Measurements from ENCODE around the gene DPH3. TPM values are rescaled to one million over a fixed set of nuclear protein-coding genes. Genes with fewer than 3 reads are reported as not detected.

DPH3 gene
- total and polyA plus RNA-seq, 5 donors from 2014 or later: 19.6 to 30.0 (median 22.0) TPM

GRCh38 chr3:16299746-16300145 is 35.0 kb upstream of the DPH3 start:
- DNase-seq: no peak
- peak overlapping the region; percentile 81 for H3K27ac ChIP-seq (ENCODE audit: insufficient read depth, low read length, poor library complexity, severe bottlenecking)

DNA sequence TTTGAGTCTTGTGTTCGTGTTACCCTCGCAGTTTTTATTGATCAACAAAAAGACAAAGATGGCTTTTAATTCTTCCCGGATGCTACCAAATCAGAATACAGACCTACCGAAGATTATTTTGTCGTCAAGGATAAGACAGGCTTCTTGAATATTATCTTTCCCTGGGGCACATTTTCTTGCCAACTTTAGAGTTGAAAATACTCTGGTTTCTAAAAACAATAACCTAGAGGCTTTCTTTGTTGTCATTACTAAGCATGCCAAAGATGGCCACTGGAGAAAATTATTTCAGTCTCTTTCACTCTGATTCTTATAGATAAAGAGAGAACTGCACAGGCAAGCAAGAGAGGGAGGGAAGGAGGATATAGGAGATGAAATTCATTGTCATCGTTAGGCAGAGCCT is 34.1 kb upstream of the DPH3 start:
- no peak for ATAC-seq (ENCODE audit: low read depth in 2 of 2)
- Histone ChIP-seq H3K27ac (ENCODE audit: insufficient read depth, low read length, poor library complexity, severe bottlenecking) (peak overlapping the region; percentile 81), H3K4me1 (ENCODE audit: control insufficient read depth, insufficient read depth, low read length, poor library complexity, severe bottlenecking) (peaks cover 85% of the 10 kb centered on the region)

More at GRCh38 chr3:16299746-16300145, 35.0 kb upstream of the DPH3 start:
- H3K36me3 ChIP-seq (ENCODE audit: control insufficient read depth, insufficient read depth, low read length): peaks cover 52% of the 10 kb centered on the region
- Mint-ChIP-seq H3K4me1 (peaks cover 43 to 94% (median 78%) of the 10 kb centered on the region in 4 donors), H3K36me3 (peaks cover 73% of the 10 kb centered on the region), H3K27ac (peak overlapping the region; percentile 96 to 99 (median 96)), H3K4me3 (peak overlapping the region; percentile 47 to 95 (median 75)), H3K9me3 (no peaks in the 10 kb centered on the region), H3K27me3 (no peaks in the 10 kb centered on the region)
- peaks cover 88% of the 10 kb centered on the region for H3K4me1 ChIP-seq (ENCODE audit: control insufficient read depth, insufficient read depth, low read length, poor library complexity, severe bottlenecking)
- no peaks in the 10 kb centered on the region for H3K27me3 ChIP-seq (ENCODE audit: control insufficient read depth, insufficient read depth, low read length)
- H3K9me3 ChIP-seq (ENCODE audit: control insufficient read depth in 2 of 2, low read length in 2 of 2): no peaks in the 10 kb centered on the region
- peak overlapping the region; percentile 92 for H3K4me3 ChIP-seq (ENCODE audit: low read depth, low read length)
- no peak for ATAC-seq (ENCODE audit: low read depth in 2 of 2)

GRCh38 chr3:16297997-16298885 is 33.5 kb upstream of the DPH3 start:
- no peaks in the 10 kb centered on the region for H3K27me3 Mint-ChIP-seq
- DNase-seq (no peak), ATAC-seq (ENCODE audit: low read depth in 2 of 2) (no peak)
- no peaks in the 10 kb centered on the region for H3K27me3 ChIP-seq (ENCODE audit: control insufficient read depth, insufficient read depth, low read length)
- peak overlapping the region; percentile 77 to 99 (median 96) for H3K27ac Mint-ChIP-seq
- peak overlapping the region; percentile 81 for H3K27ac ChIP-seq (ENCODE audit: insufficient read depth, low read length, poor library complexity, severe bottlenecking)
- H3K4me3 ChIP-seq (ENCODE audit: low read depth, low read length): peak overlapping the region; percentile 92
- H3K36me3 Mint-ChIP-seq: peaks cover 71% of the 10 kb centered on the region
- peaks cover 0 to 8% of the 10 kb centered on the region in 2 experiments for H3K9me3 ChIP-seq (ENCODE audit: control insufficient read depth in 2 of 2, low read length in 2 of 2)
- H3K4me1 ChIP-seq (ENCODE audit: control insufficient read depth, insufficient read depth, low read length, poor library complexity, severe bottlenecking): peaks cover 79% of the 10 kb centered on the region
- H3K36me3 ChIP-seq (ENCODE audit: control insufficient read depth, insufficient read depth, low read length): peaks cover 43% of the 10 kb centered on the region
- H3K4me3 Mint-ChIP-seq: peak overlapping the region; percentile 20 to 70 (median 46)
- peaks cover 39 to 97% (median 70%) of the 10 kb centered on the region in 4 donors for H3K4me1 Mint-ChIP-seq
- peaks cover 0 to 8% (median 0%) of the 10 kb centered on the region in 7 donors for H3K9me3 Mint-ChIP-seq

More for the DNA sequence above, 34.1 kb upstream of the DPH3 start:
- H3K36me3 ChIP-seq (ENCODE audit: control insufficient read depth, insufficient read depth, low read length): peaks cover 48% of the 10 kb centered on the region
- H3K4me3 ChIP-seq (ENCODE audit: low read depth, low read length): peak overlapping the region; percentile 92
- peaks cover 0 to 1% of the 10 kb centered on the region in 2 experiments for H3K9me3 ChIP-seq (ENCODE audit: control insufficient read depth in 2 of 2, low read length in 2 of 2)
- Mint-ChIP-seq H3K4me3 (peak overlapping the region in 3 of 4 donors; percentile 20 to 55 (median 36)), H3K36me3 (peaks cover 69% of the 10 kb centered on the region), H3K9me3 (peaks cover 0 to 2% (median 0%) of the 10 kb centered on the region in 7 donors), H3K27ac (peak overlapping the region; percentile 77 to 99 (median 96)), H3K4me1 (peaks cover 41 to 95% (median 73%) of the 10 kb centered on the region in 4 donors), H3K27me3 (no peaks in the 10 kb centered on the region)
- H3K27me3 ChIP-seq (ENCODE audit: control insufficient read depth, insufficient read depth, low read length): no peaks in the 10 kb centered on the region
- DNase-seq: no peak

DNA sequence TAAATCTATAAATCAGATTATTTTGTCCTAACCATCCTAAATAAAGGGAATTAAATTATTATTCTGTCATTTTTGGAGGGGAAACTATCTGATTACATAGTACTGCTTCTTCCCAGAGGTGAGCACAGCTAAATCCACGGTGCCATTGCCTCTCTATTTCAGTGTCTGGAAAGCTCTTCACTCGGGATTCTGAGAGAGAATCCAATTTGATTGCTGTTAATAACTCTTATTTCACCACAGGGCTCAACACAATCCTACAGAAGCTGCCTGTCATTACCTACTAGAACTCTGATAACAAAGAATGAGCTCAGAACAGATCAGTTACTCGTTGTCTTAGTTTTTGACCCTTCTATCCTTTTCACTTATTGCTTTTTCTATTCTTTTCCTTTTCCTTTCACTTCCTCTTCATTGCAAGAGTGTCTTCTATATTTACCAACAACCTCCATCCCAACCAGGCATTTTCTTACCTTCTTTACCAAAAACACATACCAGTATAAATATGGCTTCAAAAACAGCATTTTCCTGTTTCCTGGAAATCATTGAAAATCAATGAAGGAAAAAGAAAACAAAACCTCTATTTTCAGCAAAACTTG is 30.7 kb upstream of the DPH3 start:
- H3K4me1 ChIP-seq (ENCODE audit: control insufficient read depth, insufficient read depth, low read length, poor library complexity, severe bottlenecking): peaks cover 75% of the 10 kb centered on the region
- Mint-ChIP-seq H3K27me3 (no peaks in the 10 kb centered on the region), H3K27ac (peak overlapping the region; percentile 46 to 96 (median 55)), H3K36me3 (peaks cover 56% of the 10 kb centered on the region), H3K4me3 (peak overlapping the region; percentile 24 to 76 (median 52)), H3K4me1 (peaks cover 38 to 95% (median 70%) of the 10 kb centered on the region in 4 donors), H3K9me3 (peaks cover 0 to 8% (median 1%) of the 10 kb centered on the region in 7 donors)
- peak overlapping the region; percentile 62 for H3K4me3 ChIP-seq (ENCODE audit: low read depth, low read length)
- peaks cover 0 to 9% of the 10 kb centered on the region in 2 experiments for H3K9me3 ChIP-seq (ENCODE audit: control insufficient read depth in 2 of 2, low read length in 2 of 2)
- DNase-seq (no peak), ATAC-seq (ENCODE audit: low read depth in 2 of 2) (no peak)
- peak overlapping the region; percentile 81 for H3K27ac ChIP-seq (ENCODE audit: insufficient read depth, low read length, poor library complexity, severe bottlenecking)
- peaks cover 47% of the 10 kb centered on the region for H3K36me3 ChIP-seq (ENCODE audit: control insufficient read depth, insufficient read depth, low read length)
- no peaks in the 10 kb centered on the region for H3K27me3 ChIP-seq (ENCODE audit: control insufficient read depth, insufficient read depth, low read length)

DNA sequence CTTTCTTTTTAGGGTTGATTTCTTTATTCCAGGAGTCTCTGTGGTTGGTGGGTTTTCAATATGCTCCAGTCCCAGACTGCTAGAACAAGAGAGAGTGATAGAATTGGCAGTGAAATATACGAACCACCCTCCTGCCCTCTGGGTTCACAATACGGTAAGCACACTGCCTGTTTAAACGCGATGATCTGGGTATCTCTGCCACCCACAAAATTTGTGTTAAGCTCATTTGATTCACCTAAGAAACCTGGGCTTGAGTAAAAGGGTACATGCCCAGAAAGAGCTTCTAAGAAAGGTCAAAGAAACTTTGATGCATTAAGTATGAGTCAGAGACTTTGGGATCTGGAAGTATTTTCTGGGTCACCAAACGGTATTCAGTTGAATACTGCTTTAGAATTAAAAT is 30.1 kb upstream of the DPH3 start:
- H3K27me3 Mint-ChIP-seq: no peaks in the 10 kb centered on the region
- H3K27ac ChIP-seq (ENCODE audit: insufficient read depth, low read length, poor library complexity, severe bottlenecking): peak overlapping the region; percentile 81
- peaks cover 52% of the 10 kb centered on the region for H3K36me3 Mint-ChIP-seq
- peaks cover 0 to 9% of the 10 kb centered on the region in 2 experiments for H3K9me3 ChIP-seq (ENCODE audit: control insufficient read depth in 2 of 2, low read length in 2 of 2)
- H3K4me3 Mint-ChIP-seq: peak overlapping the region; percentile 24 to 64 (median 55)
- H3K27me3 ChIP-seq (ENCODE audit: control insufficient read depth, insufficient read depth, low read length): no peaks in the 10 kb centered on the region
- peaks cover 42 to 95% (median 70%) of the 10 kb centered on the region in 4 donors for H3K4me1 Mint-ChIP-seq
- no peak for DNase-seq
- H3K36me3 ChIP-seq (ENCODE audit: control insufficient read depth, insufficient read depth, low read length): peaks cover 47% of the 10 kb centered on the region
- peaks cover 75% of the 10 kb centered on the region for H3K4me1 ChIP-seq (ENCODE audit: control insufficient read depth, insufficient read depth, low read length, poor library complexity, severe bottlenecking)
- peak overlapping the region; percentile 82 to 96 (median 94) for H3K27ac Mint-ChIP-seq
- ATAC-seq (ENCODE audit: low read depth in 2 of 2): no peak
- H3K4me3 ChIP-seq (ENCODE audit: low read depth, low read length): peak overlapping the region; percentile 62
- H3K9me3 Mint-ChIP-seq: peaks cover 0 to 8% (median 1%) of the 10 kb centered on the region in 7 donors

DNA sequence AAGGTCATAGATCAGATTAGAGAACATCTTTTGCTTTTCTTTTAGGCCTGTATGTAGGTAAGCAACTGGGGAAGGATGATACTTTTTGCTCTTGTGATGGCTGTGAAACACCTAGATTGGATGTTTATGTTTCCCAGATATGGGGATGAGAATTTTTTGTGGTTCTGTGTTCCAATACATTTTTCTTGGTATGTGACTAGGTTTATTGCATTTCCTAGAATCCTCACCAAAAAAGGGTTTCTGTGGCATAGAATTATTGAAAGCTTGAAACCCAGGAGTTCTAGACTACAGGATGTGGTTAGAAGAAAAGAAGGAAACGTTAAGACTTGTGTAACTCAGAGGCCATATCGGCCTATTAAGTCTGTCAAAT is 26.1 kb upstream of the DPH3 start:
- Histone ChIP-seq H3K4me3 (ENCODE audit: low read depth, low read length) (peak overlapping the region; percentile 100), H3K4me1 (ENCODE audit: control insufficient read depth, insufficient read depth, low read length, poor library complexity, severe bottlenecking) (peaks cover 87% of the 10 kb centered on the region), H3K9me3 (ENCODE audit: control insufficient read depth in 2 of 2, low read length in 2 of 2) (peaks cover 0 to 9% of the 10 kb centered on the region in 2 experiments), H3K27ac (ENCODE audit: insufficient read depth, low read length, poor library complexity, severe bottlenecking) (peak overlapping the region; percentile 76), H3K36me3 (ENCODE audit: control insufficient read depth, insufficient read depth, low read length) (peaks cover 14% of the 10 kb centered on the region), H3K27me3 (ENCODE audit: control insufficient read depth, insufficient read depth, low read length) (no peaks in the 10 kb centered on the region)
- H3K36me3 Mint-ChIP-seq: peaks cover 27% of the 10 kb centered on the region
- H3K27me3 Mint-ChIP-seq: no peaks in the 10 kb centered on the region
- DNase-seq (peak in 2 of 3 donors; percentile 60 to 86), ATAC-seq (ENCODE audit: low read depth in 2 of 2) (peak; percentile 24 to 36)
- peaks cover 40 to 80% (median 54%) of the 10 kb centered on the region in 4 donors for H3K4me1 Mint-ChIP-seq
- H3K27ac Mint-ChIP-seq: peak overlapping the region; percentile 54 to 98 (median 91)
- peaks cover 0 to 8% (median 1%) of the 10 kb centered on the region in 7 donors for H3K9me3 Mint-ChIP-seq
- H3K4me3 Mint-ChIP-seq: peak overlapping the region; percentile 94 to 99 (median 96)

DNA sequence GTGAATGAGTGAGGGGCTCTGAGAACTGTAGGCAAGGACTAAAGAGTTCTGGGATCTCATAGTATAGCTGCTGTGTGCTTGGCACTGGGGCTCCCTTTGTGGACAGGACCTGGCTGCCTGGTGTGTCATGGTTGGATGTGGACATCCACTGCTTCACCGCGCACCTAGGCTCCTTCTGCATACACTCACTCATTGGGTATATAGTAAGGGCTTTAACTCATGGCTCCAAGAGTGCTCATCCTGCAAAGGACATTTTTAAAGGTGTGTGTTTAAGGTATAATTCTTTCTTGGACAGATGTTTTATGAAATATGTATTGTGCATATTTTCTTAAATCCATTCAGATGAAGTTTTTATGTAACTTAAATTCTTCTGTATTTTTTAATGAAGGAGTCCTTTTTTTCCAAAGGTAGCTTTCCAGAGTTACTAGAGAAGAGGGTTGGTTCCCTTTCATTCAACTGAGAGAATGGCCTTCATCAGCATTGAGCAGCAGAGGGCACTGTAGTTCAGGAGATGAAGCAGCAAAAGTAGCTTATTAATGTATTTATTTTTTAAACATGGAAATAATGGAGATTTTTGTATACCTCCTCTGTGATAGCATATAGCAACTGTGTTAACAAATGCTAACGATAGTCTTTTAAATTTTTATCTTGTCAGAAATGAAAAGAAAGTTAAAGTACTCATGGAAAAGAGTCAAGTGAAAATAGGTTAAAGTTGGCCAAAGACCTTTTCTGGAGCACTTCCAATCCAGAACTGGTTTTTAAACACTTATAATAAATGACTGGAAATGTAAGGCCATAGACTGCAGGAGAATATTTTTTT is 25.5 kb upstream of the DPH3 start:
- peak overlapping the region; percentile 94 to 99 (median 96) for H3K4me3 Mint-ChIP-seq
- Histone ChIP-seq H3K4me1 (ENCODE audit: control insufficient read depth, insufficient read depth, low read length, poor library complexity, severe bottlenecking) (peaks cover 87% of the 10 kb centered on the region), H3K9me3 (ENCODE audit: control insufficient read depth in 2 of 2, low read length in 2 of 2) (peaks cover 0 to 9% of the 10 kb centered on the region in 2 experiments), H3K27me3 (ENCODE audit: control insufficient read depth, insufficient read depth, low read length) (no peaks in the 10 kb centered on the region), H3K4me3 (ENCODE audit: low read depth, low read length) (peak overlapping the region; percentile 100), H3K27ac (ENCODE audit: insufficient read depth, low read length, poor library complexity, severe bottlenecking) (peak overlapping the region; percentile 86), H3K36me3 (ENCODE audit: control insufficient read depth, insufficient read depth, low read length) (peaks cover 9% of the 10 kb centered on the region)
- no peaks in the 10 kb centered on the region for H3K27me3 Mint-ChIP-seq
- ATAC-seq (ENCODE audit: low read depth in 2 of 2) (peak in 1 of 2 donors; percentile 7), DNase-seq (peak; percentile 43 to 74 (median 69))
- peaks cover 40 to 80% (median 52%) of the 10 kb centered on the region in 4 donors for H3K4me1 Mint-ChIP-seq
- peaks cover 0 to 8% (median 1%) of the 10 kb centered on the region in 7 donors for H3K9me3 Mint-ChIP-seq
- H3K36me3 Mint-ChIP-seq: peaks cover 21% of the 10 kb centered on the region
- peak overlapping the region; percentile 94 to 98 (median 96) for H3K27ac Mint-ChIP-seq

All from CD4-positive, CD25-positive, alpha-beta regulatory T cell (primary cell).